SK-N-SH treated with all-trans-retinoic acid at 6 μM for 48 hours (cell line): ENCODE data around the gene KCNMA1.

Experiments used
- CREB5 ChIP-seq: fragments of 250-450 bp; sonication (Bioruptor Pico); IDR thresholded peaks from 2 replicates; pipeline ENCODE4 v1.5.1; 2020; ENCODE audit warnings: low read depth, mild to moderate bottlenecking, moderate library complexity
- TF ChIP-seq, protein P1 (sequence below): fragments of 250-450 bp; sonication (Bioruptor Pico); IDR thresholded peaks from 2 replicates; pipeline ENCODE4 v1.5.1; 2021; ENCODE audit warnings: mild to moderate bottlenecking, moderate library complexity

GRCh38 chr10:77537071-77537470 lies 100.5 kb downstream of the KCNMA1 start:
- no peak for TF ChIP-seq CREB5 (CRISPR knock-in tag)
- TF ChIP-seq, protein P1, sequence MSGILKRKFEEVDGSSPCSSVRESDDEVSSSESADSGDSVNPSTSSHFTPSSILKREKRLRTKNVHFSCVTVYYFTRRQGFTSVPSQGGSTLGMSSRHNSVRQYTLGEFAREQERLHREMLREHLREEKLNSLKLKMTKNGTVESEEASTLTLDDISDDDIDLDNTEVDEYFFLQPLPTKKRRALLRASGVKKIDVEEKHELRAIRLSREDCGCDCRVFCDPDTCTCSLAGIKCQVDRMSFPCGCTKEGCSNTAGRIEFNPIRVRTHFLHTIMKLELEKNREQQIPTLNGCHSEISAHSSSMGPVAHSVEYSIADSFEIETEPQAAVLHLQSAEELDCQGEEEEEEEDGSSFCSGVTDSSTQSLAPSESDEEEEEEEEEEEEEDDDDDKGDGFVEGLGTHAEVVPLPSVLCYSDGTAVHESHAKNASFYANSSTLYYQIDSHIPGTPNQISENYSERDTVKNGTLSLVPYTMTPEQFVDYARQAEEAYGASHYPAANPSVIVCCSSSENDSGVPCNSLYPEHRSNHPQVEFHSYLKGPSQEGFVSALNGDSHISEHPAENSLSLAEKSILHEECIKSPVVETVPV (CRISPR knock-in tag), result no peak
